H9 (cell line): ENCODE results near the gene NCKAP5. TPM values are rescaled to one million over a fixed set of nuclear protein-coding genes. Genes with fewer than 3 reads are reported as not detected.

Experiments used
- DNase-seq: peaks from one replicate; pipeline ENCODE4 v3.0.0-alpha.2; 2017
- H2AFZ ChIP-seq: one replicate; pipeline ENCODE4 v1.6.1; 2013; ENCODE audit warnings: mild to moderate bottlenecking, low read length, control low read depth, moderate library complexity
- H2AK5ac ChIP-seq: 2 replicates; pipeline ENCODE4 v1.6.1; 2013; ENCODE audit warnings: low read length, control low read depth, mixed read lengths; ENCODE audit not compliant: insufficient read length
- H2BK120ac ChIP-seq: one replicate; pipeline ENCODE4 v1.6.1; 2013; ENCODE audit warnings: low read depth, mild to moderate bottlenecking, low read length, control low read depth, inconsistent platforms; ENCODE audit not compliant: poor library complexity, severe bottlenecking
- H2BK12ac ChIP-seq: 2 replicates; pipeline ENCODE4 v1.6.1; 2013; ENCODE audit warnings: low read length, control low read depth, mixed read lengths, low read depth; ENCODE audit not compliant: insufficient read length
- H2BK15ac ChIP-seq: 2 replicates; pipeline ENCODE4 v1.6.1; 2013; ENCODE audit warnings: low read depth, low read length, control low read depth
- H2BK20ac ChIP-seq: one replicate; pipeline ENCODE4 v1.6.1; 2013; ENCODE audit warnings: low read depth, mild to moderate bottlenecking, low read length, control low read depth, inconsistent platforms; ENCODE audit not compliant: poor library complexity, severe bottlenecking
- H2BK5ac ChIP-seq: 2 replicates; pipeline ENCODE4 v1.6.1; 2013; ENCODE audit warnings: low read length, control low read depth, mixed read lengths; ENCODE audit not compliant: insufficient read length
- H3K14ac ChIP-seq: 2 replicates; pipeline ENCODE4 v1.6.1; 2013; ENCODE audit warnings: low read length, control low read depth; ENCODE audit not compliant: insufficient read depth
- H3K18ac ChIP-seq: 2 replicates; pipeline ENCODE4 v1.6.1; 2013; ENCODE audit warnings: low read depth, mild to moderate bottlenecking, mixed read lengths, low read length, control low read depth; ENCODE audit not compliant: insufficient read length
- H3K23ac ChIP-seq: 2 replicates; pipeline ENCODE4 v1.6.1; 2013; ENCODE audit warnings: low read length, control low read depth, mixed read lengths, low read depth; ENCODE audit not compliant: insufficient read length
- H3K23me2 ChIP-seq: 2 replicates; pipeline ENCODE4 v1.6.1; 2013; ENCODE audit warnings: low read depth, mild to moderate bottlenecking, mixed read lengths, low read length, control low read depth; ENCODE audit not compliant: insufficient read length, poor library complexity, severe bottlenecking
- H3K27ac ChIP-seq: 2 replicates; pipeline ENCODE4 v1.5.1; 2013; ENCODE audit warnings: low read length, control low read depth, mixed read lengths, low read depth; ENCODE audit not compliant: insufficient read length
- H3K27me3 ChIP-seq: 2 replicates; pipeline ENCODE4 v1.6.1; 2013; ENCODE audit warnings: low read length, control low read depth, inconsistent platforms; ENCODE audit not compliant: insufficient read depth
- H3K4ac ChIP-seq: 2 replicates; pipeline ENCODE4 v1.6.1; 2013; ENCODE audit warnings: low read depth, mild to moderate bottlenecking, control low read depth, inconsistent platforms, low read length, moderate library complexity
- H3K4me1 ChIP-seq: 2 replicates; pipeline ENCODE4 v1.6.1; 2013; ENCODE audit warnings: low read length, control low read depth, inconsistent platforms; ENCODE audit not compliant: insufficient read depth
- H3K4me2 ChIP-seq: 2 replicates; pipeline ENCODE4 v1.6.1; 2013; ENCODE audit warnings: low read length, control low read depth, mixed read lengths; ENCODE audit not compliant: insufficient read length, insufficient read depth
- H3K56ac ChIP-seq: 2 replicates; pipeline ENCODE4 v1.6.1; 2013; ENCODE audit warnings: low read depth, mild to moderate bottlenecking, mixed read lengths, low read length, control low read depth; ENCODE audit not compliant: insufficient read length
- H3K79me1 ChIP-seq: 2 replicates; pipeline ENCODE4 v1.6.1; 2013; ENCODE audit warnings: low read depth, mild to moderate bottlenecking, moderate library complexity, low read length, control low read depth, inconsistent platforms; ENCODE audit not compliant: insufficient read depth, poor library complexity, severe bottlenecking
- H3K79me2 ChIP-seq: 2 replicates; pipeline ENCODE4 v1.6.1; 2013; ENCODE audit warnings: low read length, control low read depth, inconsistent platforms; ENCODE audit not compliant: insufficient read depth
- H3K9ac ChIP-seq: 2 replicates; pipeline ENCODE4 v1.6.1; 2013; ENCODE audit warnings: low read length, control low read depth, mixed read lengths; ENCODE audit not compliant: insufficient read length; ENCODE audit errors: extremely low read depth
- H3K9me3 ChIP-seq: one replicate; pipeline ENCODE4 v1.6.1; 2013; ENCODE audit warnings: low read depth, low read length, inconsistent platforms; ENCODE audit not compliant: control insufficient read depth
- H3T11ph ChIP-seq: one replicate; pipeline ENCODE4 v1.6.1; 2013; ENCODE audit warnings: mild to moderate bottlenecking, low read length, control low read depth, inconsistent platforms
- H4K20me1 ChIP-seq: one replicate; pipeline ENCODE4 v1.6.1; 2013; ENCODE audit not compliant: control insufficient read depth, insufficient read length, insufficient read depth
- H4K5ac ChIP-seq: 2 replicates; pipeline ENCODE4 v1.6.1; 2013; ENCODE audit warnings: low read depth, mild to moderate bottlenecking, mixed read lengths, low read length, control low read depth; ENCODE audit not compliant: insufficient read length
- H4K8ac ChIP-seq: replicated peaks from 2 replicates; pipeline ENCODE4 v1.6.1; 2013; ENCODE audit warnings: low read length, control low read depth, mixed read lengths, low read depth; ENCODE audit not compliant: insufficient read length
- H4K91ac ChIP-seq: 2 replicates; pipeline ENCODE4 v1.6.1; 2013; ENCODE audit warnings: low read depth, mild to moderate bottlenecking, moderate library complexity, mixed read lengths, low read length, control low read depth; ENCODE audit not compliant: insufficient read length
- H3K27ac Mint-ChIP-seq, 3 experiments: 2 replicates in 2 of 3; 3 replicates in 1 of 3; pipeline ENCODE4 v1.8.0; 2020 to 2021; ENCODE audit warnings: mixed read lengths in 3 of 3, mild to moderate bottlenecking in 1 of 3, moderate library complexity in 1 of 3
- H3K27me3 Mint-ChIP-seq: 2 replicates; pipeline ENCODE4 v1.8.0; 2021; ENCODE audit warnings: low read depth, mild to moderate bottlenecking, moderate library complexity, mixed read lengths
- H3K36me3 Mint-ChIP-seq, 3 experiments: 2 replicates in 2 of 3; 3 replicates in 1 of 3; pipeline ENCODE4 v1.8.0; 2020 to 2021; ENCODE audit warnings: low read depth in 3 of 3, mixed read lengths in 3 of 3; ENCODE audit not compliant: insufficient read depth in 1 of 3
- H3K4me1 Mint-ChIP-seq, 2 experiments: 2 replicates each; pipeline ENCODE4 v1.8.0; 2020; ENCODE audit warnings: mixed read lengths in 2 of 2
- H3K4me3 Mint-ChIP-seq, 2 experiments: 2 replicates in 1 of 2; 3 replicates in 1 of 2; pipeline ENCODE4 v1.8.0; 2020 to 2021; ENCODE audit warnings: mild to moderate bottlenecking in 2 of 2, mixed read lengths in 2 of 2, moderate library complexity in 1 of 2
- H3K9me3 Mint-ChIP-seq, 2 experiments: 2 replicates in 1 of 2; 3 replicates in 1 of 2; pipeline ENCODE4 v1.8.0; 2020; ENCODE audit warnings: mild to moderate bottlenecking in 2 of 2, mixed read lengths in 2 of 2, moderate library complexity in 1 of 2
- CTCF ChIP-seq: fragments of 200-600 bp; sonication (generic); conservative IDR thresholded peaks from 3 replicates; pipeline ENCODE4 v1.8.0; 2021; ENCODE audit warnings: antibody characterized with exemption, mild to moderate bottlenecking
- whole genome bisulfite sequencing: extraction: QIAGEN DNeasy Blood & Tissue Kit; methylation state at CpG from one replicate; pipeline ENCODE4 v1.1.7; 2013; ENCODE audit warnings: missing lambda C conversion rate, low lambda C conversion rate, mixed read lengths; ENCODE audit not compliant: insufficient read length; ENCODE audit errors: extremely low coverage; 5-methylcytosine and 5-hydroxymethylcytosine counted together
- total RNA-seq: library from RNA; stranded (reverse); gene quantifications from 2 replicates; pipeline ENCODE4 v1.2.1, GENCODE V29; 2021

The NCKAP5 gene
- total RNA-seq, 1 experiment from 2014 or later = 0.26 TPM

GRCh38 chr2:133415210-133415876 lies 152.9 kb downstream of the NCKAP5 start:
- no peaks in the 10 kb centered on the region for H4K20me1 ChIP-seq
- H3K4me1 ChIP-seq = no peaks in the 10 kb centered on the region
- no peaks in the 10 kb centered on the region for H3K9me3 ChIP-seq
- no peaks in the 10 kb centered on the region for H3K27me3 ChIP-seq
- H3K27ac ChIP-seq = no peak overlapping the region
- H2BK120ac ChIP-seq = no peak overlapping the region
- H4K5ac ChIP-seq = no peak overlapping the region
- H3K36me3 Mint-ChIP-seq = no peaks in the 10 kb centered on the region
- no peak for TF ChIP-seq CTCF
- no peak overlapping the region for H2BK15ac ChIP-seq
- no peak overlapping the region for H3K4me3 Mint-ChIP-seq
- H3K9ac ChIP-seq = no peak overlapping the region
- WGBS = no CpG with 5 or more reads among the region's 3 CpGs
- no peak overlapping the region for H2BK5ac ChIP-seq
- H3T11ph ChIP-seq = no peak overlapping the region
- H3K4me1 Mint-ChIP-seq = peaks cover 21 to 33% of the 10 kb centered on the region in 2 experiments
- H3K9me3 Mint-ChIP-seq = no peaks in the 10 kb centered on the region; a peak in 1 of 5 replicates
- H2AFZ ChIP-seq = no peak overlapping the region
- no peak overlapping the region for H2AK5ac ChIP-seq
- H4K91ac ChIP-seq = no peak overlapping the region
- H3K27me3 Mint-ChIP-seq = peaks cover 19% of the 10 kb centered on the region
- no peaks in the 10 kb centered on the region for H3K79me2 ChIP-seq
- no peak overlapping the region for H3K14ac ChIP-seq
- no peak for DNase-seq
- no peak overlapping the region for H3K18ac ChIP-seq
- no peak overlapping the region for H3K4ac ChIP-seq
- H2BK20ac ChIP-seq = no peak overlapping the region
- H3K56ac ChIP-seq = no peak overlapping the region
- no peaks in the 10 kb centered on the region for H3K79me1 ChIP-seq
- no peak overlapping the region for H4K8ac ChIP-seq
- no peak overlapping the region for H2BK12ac ChIP-seq
- H3K27ac Mint-ChIP-seq = no peak overlapping the region
- no peak overlapping the region for H3K4me2 ChIP-seq
- H3K23ac ChIP-seq = no peak overlapping the region
- no peaks in the 10 kb centered on the region for H3K23me2 ChIP-seq
